HL-60 (cell line): ENCODE results near the gene GUCY1A1.

Source experiments
- DNase-seq, 2 experiments: peaks; one replicate each; pipeline ENCODE4 v3.0.0-alpha.2; 2010 to 2020; ENCODE audit warnings: low read depth in 1 of 2, low spot score in 1 of 2
- H3K27ac ChIP-seq: fragments of 250-450 bp; sonication (Bioruptor Pico); replicated peaks from 2 replicates; pipeline ENCODE4 v1.5.1; 2020; ENCODE audit warnings: mild to moderate bottlenecking, moderate library complexity
- H3K27me3 ChIP-seq: fragments of 250-450 bp; sonication (Bioruptor Pico); 2 replicates; pipeline ENCODE4 v1.5.1; 2021; ENCODE audit warnings: mild to moderate bottlenecking, moderate library complexity; ENCODE audit not compliant: insufficient read depth, poor library complexity, severe bottlenecking
- H3K4me3 ChIP-seq: replicated peaks from 2 replicates; pipeline ENCODE4 v1.5.1; 2011; ENCODE audit warnings: mild to moderate bottlenecking, control low read depth, low read length; ENCODE audit not compliant: insufficient read depth
- CTCF ChIP-seq: IDR thresholded peaks from one replicate; pipeline ENCODE4 v1.5.1; 2011; ENCODE audit warnings: low read length, control low read depth, inconsistent platforms; ENCODE audit not compliant: insufficient read depth
- GABPA ChIP-seq: IDR thresholded peaks from 2 replicates; pipeline ENCODE4 v1.6.1; 2012; ENCODE audit warnings: low read depth
- POLR2AphosphoS5 ChIP-seq: IDR thresholded peaks from 2 replicates; pipeline ENCODE4 v1.6.1; 2012; ENCODE audit warnings: low read depth
- REST ChIP-seq: IDR thresholded peaks from 2 replicates; pipeline ENCODE4 v1.6.1; 2012; ENCODE audit warnings: low read depth; ENCODE audit not compliant: insufficient replicate concordance
- SPI1 ChIP-seq: IDR thresholded peaks from 2 replicates; pipeline ENCODE4 v1.6.1; 2012; ENCODE audit warnings: low read depth, mild to moderate bottlenecking, borderline replicate concordance

Gene GUCY1A1

GRCh38 chr4:155687380-155687982 lies 20.8 kb downstream of the GUCY1A1 start:
- TF ChIP-seq CTCF (no peak), GABPA (no peak), SPI1 (no peak), POLR2AphosphoS5 (no peak), REST (no peak)
- Histone ChIP-seq H3K27me3 (no peaks in the 10 kb centered on the region), H3K27ac (no peak overlapping the region), H3K4me3 (no peak overlapping the region)
- DNase-seq, result no peak

- Histone ChIP-seq H3K27ac (no peak overlapping the region), H3K27me3 (no peaks in the 10 kb centered on the region), H3K4me3 (no peak overlapping the region)
- no peak for DNase-seq
- TF ChIP-seq POLR2AphosphoS5 (no peak), CTCF (no peak), SPI1 (no peak), GABPA (no peak), REST (no peak)
Measured at GRCh38 chr4:155688211-155688610, 21.6 kb downstream of the GUCY1A1 start.

- no peak for DNase-seq
- no peak for TF ChIP-seq REST
- TF ChIP-seq SPI1, result no peak
- TF ChIP-seq CTCF, result no peak
- TF ChIP-seq GABPA, result no peak
- TF ChIP-seq POLR2AphosphoS5, result no peak
- Histone ChIP-seq H3K27me3 (no peaks in the 10 kb centered on the region), H3K27ac (no peak overlapping the region), H3K4me3 (no peak overlapping the region)
Measured at GRCh38 chr4:155688860-155689259, 22.2 kb downstream of the GUCY1A1 start.
